ENCODE results near the gene MUC5AC. TPM values are rescaled to one million over a fixed set of nuclear protein-coding genes. Genes with fewer than 3 reads are reported as not detected.

Gene MUC5AC
- total and polyA plus RNA-seq, 4 donors = not detected

DNA sequence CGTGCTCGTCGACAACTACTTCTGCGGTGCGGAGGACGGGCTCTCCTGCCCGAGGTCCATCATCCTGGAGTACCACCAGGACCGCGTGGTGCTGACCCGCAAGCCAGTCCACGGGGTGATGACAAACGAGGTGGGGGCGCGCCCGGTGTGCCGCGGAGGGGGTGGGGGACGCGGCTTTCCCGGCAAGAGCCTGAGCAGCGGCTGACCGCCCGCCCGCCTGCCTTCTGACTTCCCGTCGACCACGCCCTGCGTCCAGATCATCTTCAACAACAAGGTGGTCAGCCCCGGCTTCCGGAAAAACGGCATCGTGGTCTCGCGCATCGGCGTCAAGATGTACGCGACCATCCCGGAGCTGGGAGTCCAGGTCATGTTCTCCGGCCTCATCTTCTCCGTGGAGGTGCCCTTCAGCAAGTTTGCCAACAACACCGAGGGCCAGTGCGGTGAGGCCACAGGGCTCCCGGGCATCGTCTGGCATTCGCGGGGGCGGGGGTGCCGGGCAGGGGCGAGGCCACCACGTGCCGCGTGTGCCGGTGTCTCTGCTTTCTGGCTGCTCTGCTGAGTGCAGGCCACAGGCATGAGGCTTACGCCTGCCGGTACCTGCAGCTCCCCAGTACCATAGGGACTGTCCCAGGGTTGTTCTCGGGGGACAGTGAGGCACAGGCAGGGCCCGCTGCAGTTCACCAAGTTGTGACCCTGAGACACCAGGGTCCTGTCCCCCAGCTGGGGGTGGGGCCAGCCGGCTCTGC lies 36.7 kb downstream of the MUC5AC start:
- Histone ChIP-seq H3K27me3 (ENCODE audit: control insufficient read depth in 4 of 4, insufficient read depth in 4 of 4, low read length in 3 of 4) (peaks cover 0 to 2% (median 0%) of the 10 kb centered on the region in 4 donors), H3K36me3 (ENCODE audit: control insufficient read depth in 4 of 4, insufficient read depth in 3 of 4, low read depth in 1 of 4, low read length in 3 of 4) (no peaks in the 10 kb centered on the region), H3K4me1 (ENCODE audit: control insufficient read depth in 4 of 4, insufficient read depth in 4 of 4, low read length in 3 of 4) (no peaks in the 10 kb centered on the region), H3K4me3 (ENCODE audit: low read depth in 1 of 3, low read length in 3 of 3) (no peak overlapping the region), H3K27ac (ENCODE audit: low read depth in 1 of 2, low read length in 2 of 2) (no peak overlapping the region), H3K9me3 (ENCODE audit: control insufficient read depth in 4 of 4, low read length in 3 of 4) (no peaks in the 10 kb centered on the region), H3K9ac (ENCODE audit: low read depth in 1 of 2, low read length in 2 of 2) (no peak overlapping the region)
- no peak for DNase-seq (ENCODE audit: low spot score)
- no peak for TF ChIP-seq TAF1 (conservative IDR thresholded peaks at IDR 0.05)
- no peak for TF ChIP-seq HNF4G (IDR thresholded peaks at IDR 0.05)
- no peak for TF ChIP-seq SP1 (IDR thresholded peaks at IDR 0.05)
- no peak for TF ChIP-seq GABPA (IDR thresholded peaks at IDR 0.05 in 1 of 2, conservative IDR thresholded peaks at IDR 0.05 in 1 of 2)
- 94% methylated on average over 59 of the region's 59 CpGs for WGBS

DNA sequence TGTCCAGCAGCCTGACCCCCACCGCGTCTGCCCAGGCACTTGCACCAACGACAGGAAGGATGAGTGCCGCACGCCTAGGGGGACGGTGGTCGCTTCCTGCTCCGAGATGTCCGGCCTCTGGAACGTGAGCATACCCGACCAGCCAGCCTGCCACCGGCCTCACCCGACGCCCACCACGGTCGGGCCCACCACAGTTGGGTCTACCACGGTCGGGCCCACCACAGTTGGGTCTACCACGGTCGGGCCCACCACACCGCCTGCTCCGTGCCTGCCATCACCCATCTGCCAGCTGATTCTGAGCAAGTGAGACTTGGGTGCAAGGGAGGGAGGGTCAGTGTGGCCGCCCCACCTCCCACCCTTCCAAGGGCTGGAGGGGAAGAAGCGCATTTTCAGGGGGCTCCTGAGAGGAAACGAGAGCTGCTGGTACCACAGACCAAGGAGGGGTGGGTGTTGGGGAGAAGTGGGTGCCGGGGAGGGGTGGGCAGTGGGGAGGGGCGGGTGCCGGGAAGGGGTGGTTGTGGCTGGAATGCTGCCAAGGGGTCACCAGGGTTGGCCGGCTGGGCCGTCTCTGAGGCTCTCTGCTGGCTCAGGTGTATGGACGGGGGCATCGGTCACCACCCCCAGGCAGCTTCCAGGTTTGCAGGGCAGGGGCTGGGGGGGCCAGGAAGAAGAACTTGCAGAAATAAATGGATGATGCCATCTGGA lies 37.4 kb downstream of the MUC5AC start:
- WGBS = 85% methylated on average over 32 of the region's 32 CpGs
- no peak overlapping the region for H3K27ac ChIP-seq (ENCODE audit: low read depth in 1 of 2, low read length in 2 of 2)
- no peak overlapping the region for H3K9ac ChIP-seq (ENCODE audit: low read depth in 1 of 2, low read length in 2 of 2)
- DNase-seq (ENCODE audit: low spot score) = no peak
- peaks cover 0 to 2% (median 0%) of the 10 kb centered on the region in 4 donors for H3K27me3 ChIP-seq (ENCODE audit: control insufficient read depth in 4 of 4, insufficient read depth in 4 of 4, low read length in 3 of 4)
- no peak overlapping the region for H3K4me3 ChIP-seq (ENCODE audit: low read depth in 1 of 3, low read length in 3 of 3)
- no peaks in the 10 kb centered on the region for H3K36me3 ChIP-seq (ENCODE audit: control insufficient read depth in 4 of 4, insufficient read depth in 3 of 4, low read depth in 1 of 4, low read length in 3 of 4)
- TF ChIP-seq FOXA1 (IDR thresholded peaks at IDR 0.05) = no peak
- TF ChIP-seq, protein P1, sequence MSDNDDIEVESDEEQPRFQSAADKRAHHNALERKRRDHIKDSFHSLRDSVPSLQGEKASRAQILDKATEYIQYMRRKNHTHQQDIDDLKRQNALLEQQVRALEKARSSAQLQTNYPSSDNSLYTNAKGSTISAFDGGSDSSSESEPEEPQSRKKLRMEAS (IDR thresholded peaks at IDR 0.05) = no peak
- no peak for TF ChIP-seq HNF4A (conservative IDR thresholded peaks at IDR 0.05)
- no peak for TF ChIP-seq RAD21 (IDR thresholded peaks at IDR 0.05)
- no peaks in the 10 kb centered on the region for H3K9me3 ChIP-seq (ENCODE audit: control insufficient read depth in 4 of 4, low read length in 3 of 4)
- H3K4me1 ChIP-seq (ENCODE audit: control insufficient read depth in 4 of 4, insufficient read depth in 4 of 4, low read length in 3 of 4) = no peaks in the 10 kb centered on the region

DNA sequence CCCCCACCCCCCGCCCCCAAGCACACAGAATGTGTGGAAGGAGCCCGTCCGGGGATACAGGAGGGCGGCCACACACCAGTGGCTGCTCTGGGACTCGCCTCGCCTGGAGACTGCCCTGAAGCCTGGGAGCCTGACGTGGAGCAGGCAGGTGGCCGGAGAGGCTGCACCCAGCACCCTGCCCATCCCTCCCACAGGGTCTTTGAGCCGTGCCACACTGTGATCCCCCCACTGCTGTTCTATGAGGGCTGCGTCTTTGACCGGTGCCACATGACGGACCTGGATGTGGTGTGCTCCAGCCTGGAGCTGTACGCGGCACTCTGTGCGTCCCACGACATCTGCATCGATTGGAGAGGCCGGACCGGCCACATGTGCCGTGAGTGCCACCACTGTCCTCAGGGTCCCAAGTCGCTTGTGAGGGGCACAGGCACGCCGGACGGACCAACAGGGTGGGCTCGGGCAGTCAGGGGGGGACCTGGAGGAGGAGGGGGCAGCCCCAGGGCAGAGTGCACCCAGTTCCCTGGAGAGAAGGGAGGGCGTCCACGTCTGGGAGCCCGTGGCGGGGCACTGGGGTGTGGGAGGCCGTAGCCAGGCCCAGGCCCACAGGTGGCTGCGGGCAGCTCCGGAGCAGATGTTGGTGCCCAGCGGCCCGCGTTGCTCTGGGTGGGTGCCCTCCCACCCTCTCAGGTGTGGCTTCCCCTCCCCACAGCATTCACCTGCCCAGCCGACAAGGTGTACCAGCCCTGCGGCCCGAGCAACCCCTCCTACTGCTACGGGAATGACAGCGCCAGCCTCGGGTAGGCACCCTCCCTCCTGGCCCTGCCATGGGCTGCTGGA lies 38.1 kb downstream of the MUC5AC start:
- Histone ChIP-seq H3K27ac (ENCODE audit: low read depth in 1 of 2, low read length in 2 of 2) (no peak overlapping the region), H3K27me3 (ENCODE audit: control insufficient read depth in 4 of 4, insufficient read depth in 4 of 4, low read length in 3 of 4) (peaks cover 0 to 2% (median 0%) of the 10 kb centered on the region in 4 donors), H3K9me3 (ENCODE audit: control insufficient read depth in 4 of 4, low read length in 3 of 4) (no peaks in the 10 kb centered on the region), H3K36me3 (ENCODE audit: control insufficient read depth in 4 of 4, insufficient read depth in 3 of 4, low read depth in 1 of 4, low read length in 3 of 4) (no peaks in the 10 kb centered on the region), H3K4me1 (ENCODE audit: control insufficient read depth in 4 of 4, insufficient read depth in 4 of 4, low read length in 3 of 4) (no peaks in the 10 kb centered on the region), H3K4me3 (ENCODE audit: low read depth in 1 of 3, low read length in 3 of 3) (no peak overlapping the region), H3K9ac (ENCODE audit: low read depth in 1 of 2, low read length in 2 of 2) (no peak overlapping the region)
- no peak for DNase-seq (ENCODE audit: low spot score)
- TF ChIP-seq FOXA2 (IDR thresholded peaks at IDR 0.05) = no peak
- 84% methylated on average over 41 of the region's 41 CpGs for WGBS
